AG09319 (cell line): ENCODE measurements around the gene PSMD12.

Source experiments
- DNase-seq: peaks from one replicate; pipeline ENCODE4 v3.0.0-alpha.2; 2010; ENCODE audit warnings: low read depth; ENCODE audit errors: extremely low read depth
- CTCF ChIP-seq: IDR thresholded peaks from 2 replicates; pipeline ENCODE4 v1.5.1; 2011; ENCODE audit warnings: low read depth, mild to moderate bottlenecking, inconsistent platforms, low read length, moderate library complexity

PSMD12 gene

GRCh38 chr17:67376415-67376736 lies 10.0 kb upstream of the PSMD12 start:
- TF ChIP-seq CTCF: no peak
- no peak for DNase-seq

GRCh38 chr17:67375716-67376115 lies 9.3 kb upstream of the PSMD12 start:
- no peak for DNase-seq
- TF ChIP-seq CTCF: no peak

DNA sequence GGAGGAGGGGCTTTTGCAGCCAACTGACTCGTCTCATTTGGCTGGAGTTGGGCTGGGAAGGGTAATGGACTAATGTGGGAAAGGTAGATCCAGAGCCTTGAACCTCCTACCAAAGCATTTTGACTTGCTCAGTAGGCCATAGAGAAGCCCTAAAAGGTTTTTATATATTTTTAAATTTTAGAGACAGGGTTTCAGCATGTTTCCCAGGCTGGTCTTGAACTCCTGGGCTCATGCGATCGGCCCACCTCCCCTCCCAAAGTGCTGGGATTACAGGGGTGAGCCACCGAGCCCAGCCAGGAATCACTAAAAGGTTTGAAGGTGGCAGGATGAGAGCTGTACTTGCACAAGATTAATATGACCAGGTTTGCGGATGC lies 8.7 kb upstream of the PSMD12 start:
- TF ChIP-seq CTCF: no peak
- DNase-seq: no peak

- TF ChIP-seq CTCF: peak; percentile 85
- DNase-seq: peak; percentile 70
Measured at GRCh38 chr17:67374329-67375053, 8.1 kb upstream of the PSMD12 start.

GRCh38 chr17:67372751-67373150 lies 6.4 kb upstream of the PSMD12 start:
- no peak for DNase-seq

GRCh38 chr17:67369676-67370075 lies 3.3 kb upstream of the PSMD12 start:
- DNase-seq: no peak
- TF ChIP-seq CTCF: no peak

More at GRCh38 chr17:67372751-67373150, 6.4 kb upstream of the PSMD12 start:
- no peak for TF ChIP-seq CTCF

GRCh38 chr17:67365738-67366192 lies 612 bp downstream of the PSMD12 start:
- no peak for TF ChIP-seq CTCF
- DNase-seq: no peak
